Measurements from ENCODE around the gene ZNF2. TPM values are rescaled to one million over a fixed set of nuclear protein-coding genes. Genes with fewer than 3 reads are reported as not detected.
A peak's percentile ranks its signal among the peaks of the same experiment; 100 is the strongest.

ZNF2 gene
- total and polyA plus RNA-seq, 2 of the 13 experiments (the other 11 are each of a cell fraction or from before 2014, with no cell fraction given), result 4.3 to 6.1 TPM

- TF ChIP-seq ZBTB2 (CRISPR knock-in tag; IDR thresholded peaks at IDR 0.05; ENCODE audit: low read depth) (peak; percentile 54; the same call in 1 of the 2 replicates), SSRP1 (CRISPR knock-in tag; IDR thresholded peaks at IDR 0.05) (peak; percentile 38; the same call in 1 of the 2 replicates), SMARCC2 (IDR thresholded peaks at IDR 0.05) (no peak), ZNF251 (CRISPR knock-in tag; IDR thresholded peaks at IDR 0.05) (no peak; the same call in 1 of the 2 replicates), THAP9 (CRISPR knock-in tag; IDR thresholded peaks at IDR 0.05; ENCODE audit: borderline replicate concordance) (peak; percentile 98), HMGA1 (CRISPR knock-in tag; conservative IDR thresholded peaks at IDR 0.05) (no peak), GATAD1 (CRISPR knock-in tag; IDR thresholded peaks at IDR 0.05) (peak; percentile 99), MEIS1 (CRISPR knock-in tag; IDR thresholded peaks at IDR 0.05; ENCODE audit: borderline replicate concordance) (peak; percentile 20; the same call in 1 of the 2 replicates), HNRNPK (IDR thresholded peaks at IDR 0.05; ENCODE audit: low read depth, low read length, poor library complexity, severe bottlenecking) (no peak), ZNF766 (CRISPR knock-in tag; IDR thresholded peaks at IDR 0.05; ENCODE audit: borderline replicate concordance) (peak; percentile 25; the same call in 1 of the 2 replicates), TAF15 (IDR thresholded peaks at IDR 0.05; ENCODE audit: low read depth, low read length, poor library complexity, severe bottlenecking) (no peak), SKI (IDR thresholded peaks at IDR 0.05; ENCODE audit: partially characterized antibody) (peak; percentile 71), POLR2G (IDR thresholded peaks at IDR 0.05; ENCODE audit: low read depth, low read length) (peak; percentile 98), BCL3 (CRISPR knock-in tag; IDR thresholded peaks at IDR 0.05) (peak; percentile 60), ZNF343 (CRISPR knock-in tag; IDR thresholded peaks at IDR 0.05) (peak; percentile 69; the same call in 1 of the 2 replicates), RARA (CRISPR knock-in tag; IDR thresholded peaks at IDR 0.05) (peak; percentile 45; the same call in 1 of the 2 replicates), ZNF597 (CRISPR knock-in tag; IDR thresholded peaks at IDR 0.05) (no peak), RFX3 (CRISPR knock-in tag; IDR thresholded peaks at IDR 0.05) (no peak), ZNF781 (CRISPR knock-in tag; IDR thresholded peaks at IDR 0.05; ENCODE audit: borderline replicate concordance, not compliant biosample characterization) (peak; percentile 97), ATF2 (CRISPR knock-in tag; IDR thresholded peaks at IDR 0.05) (peak; percentile 86), HHEX (CRISPR knock-in tag; IDR thresholded peaks at IDR 0.05) (0 out of 2 replicates have a peak, but pooled peaks have one; percentile 2)
These were observed at the start of gene ZNF2 (continued) for GRCh38 chr2:95165371-95166064.

All from HepG2 (cell line).